ENCODE data around the gene CCNY. TPM values are rescaled to one million over a fixed set of nuclear protein-coding genes. Genes with fewer than 3 reads are reported as not detected.
"Not testable (repeated sequence)": the region's sequence is repeated elsewhere in the genome, so short reads cannot be mapped to it uniquely, and the experiment has no call there.

Gene CCNY
- polyA plus RNA-seq, 3 donors = 93.1 to 115 (median 113) TPM

- no peak for DNase-seq (ENCODE audit: extremely low read depth in 1 of 11, low read depth in 9 of 11, low spot score in 4 of 11)
Observed at GRCh38 chr10:35413985-35414861, 77.9 kb downstream of the CCNY start.

- no peak for DNase-seq (ENCODE audit: extremely low read depth in 1 of 11, low read depth in 9 of 11, low spot score in 4 of 11)
Observed at GRCh38 chr10:35415505-35415904, 79.2 kb downstream of the CCNY start.

DNA sequence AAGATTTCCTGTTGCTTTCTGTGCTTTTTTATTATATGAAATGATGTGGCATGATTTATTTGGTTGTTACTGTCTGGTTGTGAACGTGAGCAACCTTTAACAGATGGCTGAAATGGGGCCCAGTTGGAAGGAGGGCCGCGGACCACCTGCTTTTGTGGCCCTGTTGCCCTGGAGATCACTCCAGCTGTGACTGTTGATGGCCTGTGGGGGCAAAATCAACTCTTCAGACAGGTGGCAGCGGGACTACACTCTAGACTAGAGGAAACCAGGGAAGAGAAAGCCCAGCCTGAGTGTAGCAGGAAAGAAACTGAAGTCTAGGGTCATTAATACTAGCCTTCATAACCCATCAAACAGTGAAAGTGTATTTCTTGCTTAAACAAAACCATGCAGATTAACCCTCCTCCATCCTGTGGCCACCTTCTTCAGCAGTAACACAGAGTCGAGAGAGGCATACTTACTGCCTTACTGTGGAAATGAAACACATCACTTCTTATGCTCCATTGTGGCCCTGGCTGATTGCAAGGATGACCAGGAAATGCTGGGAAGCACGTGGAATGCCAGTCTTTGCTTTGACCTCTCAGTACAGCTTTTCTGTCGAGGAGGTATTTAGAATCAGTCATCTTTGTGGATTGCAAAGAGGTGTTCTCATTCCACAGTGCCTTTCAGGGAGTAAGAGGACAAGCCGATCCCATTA lies 80.5 kb downstream of the CCNY start:
- DNase-seq (ENCODE audit: extremely low read depth in 1 of 11, low read depth in 9 of 11, low spot score in 4 of 11) = no peak

DNA sequence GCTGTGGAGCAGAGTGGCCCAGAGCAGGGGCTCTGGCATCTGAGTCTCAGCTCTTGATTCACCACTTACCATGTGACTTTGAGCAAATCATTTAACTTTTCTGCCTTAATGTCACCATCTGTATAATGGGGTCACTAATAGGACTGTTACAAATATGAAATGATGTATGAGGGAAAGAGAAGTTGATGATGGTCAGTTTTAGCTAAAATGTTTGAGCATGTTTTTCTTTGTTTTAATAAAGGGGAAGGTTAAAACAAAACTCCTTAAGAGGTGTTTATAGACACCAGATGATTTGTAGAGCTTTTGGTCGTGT lies 81.0 kb downstream of the CCNY start:
- DNase-seq (ENCODE audit: extremely low read depth in 1 of 11, low read depth in 9 of 11, low spot score in 4 of 11) = no peak

GRCh38 chr10:35417795-35418194 lies 81.5 kb downstream of the CCNY start:
- DNase-seq (ENCODE audit: extremely low read depth in 1 of 11, low read depth in 9 of 11, low spot score in 4 of 11) = no peak

GRCh38 chr10:35418580-35418979 lies 82.3 kb downstream of the CCNY start:
- DNase-seq (ENCODE audit: extremely low read depth in 1 of 11, low read depth in 9 of 11, low spot score in 4 of 11) = not testable (repeated sequence)

DNA sequence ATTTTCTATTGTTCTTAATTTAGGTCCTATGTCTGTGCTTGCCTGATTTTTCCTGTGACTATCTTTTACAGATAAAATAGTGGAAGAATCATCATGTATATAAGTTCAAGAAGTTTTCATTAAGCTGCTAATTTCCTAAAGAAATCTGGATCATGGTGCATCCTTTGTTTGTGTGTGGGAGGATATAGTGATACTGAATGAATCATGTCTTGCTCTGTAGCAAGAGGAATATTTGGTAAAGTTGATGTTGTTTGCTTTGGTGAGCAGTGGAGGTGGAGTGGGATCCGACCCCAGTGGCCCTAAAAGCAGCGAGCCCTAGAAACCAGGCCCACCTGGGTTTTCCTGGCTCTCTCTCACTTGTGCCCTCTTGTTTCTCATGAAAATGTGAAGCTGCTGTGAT lies 83.7 kb downstream of the CCNY start:
- no peak for DNase-seq (ENCODE audit: extremely low read depth in 1 of 11, low read depth in 9 of 11, low spot score in 4 of 11)

- no peak for DNase-seq (ENCODE audit: extremely low read depth in 1 of 11, low read depth in 9 of 11, low spot score in 4 of 11)
Observed at GRCh38 chr10:35420827-35421552, 84.7 kb downstream of the CCNY start.

- DNase-seq (ENCODE audit: extremely low read depth in 1 of 11, low read depth in 9 of 11, low spot score in 4 of 11) = no peak
Observed at GRCh38 chr10:35421553-35422178, 85.4 kb downstream of the CCNY start.

GRCh38 chr10:35422228-35422627 lies 85.9 kb downstream of the CCNY start:
- peak in 3 of 11 donors; percentile 18 to 32 (median 21) for DNase-seq (ENCODE audit: extremely low read depth in 1 of 11, low read depth in 9 of 11, low spot score in 4 of 11)

DNA sequence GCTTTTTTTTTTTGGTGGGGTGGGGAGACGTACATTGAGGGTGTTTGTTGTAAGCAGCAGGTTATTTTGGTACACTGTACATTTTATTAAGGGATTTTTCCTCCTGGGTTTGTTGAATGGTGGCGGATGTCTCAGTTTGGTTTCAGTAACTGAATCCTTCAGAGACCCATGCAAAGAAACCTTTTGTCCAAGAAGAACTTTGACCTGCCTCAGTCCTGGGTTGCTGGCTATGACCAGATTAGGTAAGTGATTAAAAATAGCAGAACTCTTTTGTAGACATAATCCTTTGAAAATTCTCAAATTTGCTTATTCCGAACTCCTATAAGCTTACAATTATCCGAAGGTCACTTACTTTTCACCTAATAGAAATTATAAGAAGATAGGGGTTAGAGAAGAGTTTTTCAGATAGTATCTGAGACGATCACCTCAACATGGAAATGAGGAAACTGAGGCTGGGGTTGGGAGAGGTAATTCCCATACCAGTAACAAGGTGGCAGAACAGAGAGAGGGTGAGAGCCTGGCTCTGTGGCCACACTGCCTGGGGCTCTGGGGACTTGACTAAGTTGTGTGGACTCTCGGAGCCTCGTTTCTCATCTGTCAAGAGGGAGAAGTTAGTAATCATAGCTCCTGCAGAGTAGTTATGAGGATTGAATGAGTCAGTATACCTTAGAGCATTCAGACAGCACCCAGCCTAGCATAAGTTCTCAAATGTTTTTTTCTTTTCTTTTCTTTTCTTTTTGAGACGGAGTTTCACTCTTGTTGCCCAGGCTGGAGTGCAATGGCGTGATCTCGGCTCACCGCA lies 87.4 kb downstream of the CCNY start:
- DNase-seq (ENCODE audit: extremely low read depth in 1 of 11, low read depth in 9 of 11, low spot score in 4 of 11) = no peak

DNA sequence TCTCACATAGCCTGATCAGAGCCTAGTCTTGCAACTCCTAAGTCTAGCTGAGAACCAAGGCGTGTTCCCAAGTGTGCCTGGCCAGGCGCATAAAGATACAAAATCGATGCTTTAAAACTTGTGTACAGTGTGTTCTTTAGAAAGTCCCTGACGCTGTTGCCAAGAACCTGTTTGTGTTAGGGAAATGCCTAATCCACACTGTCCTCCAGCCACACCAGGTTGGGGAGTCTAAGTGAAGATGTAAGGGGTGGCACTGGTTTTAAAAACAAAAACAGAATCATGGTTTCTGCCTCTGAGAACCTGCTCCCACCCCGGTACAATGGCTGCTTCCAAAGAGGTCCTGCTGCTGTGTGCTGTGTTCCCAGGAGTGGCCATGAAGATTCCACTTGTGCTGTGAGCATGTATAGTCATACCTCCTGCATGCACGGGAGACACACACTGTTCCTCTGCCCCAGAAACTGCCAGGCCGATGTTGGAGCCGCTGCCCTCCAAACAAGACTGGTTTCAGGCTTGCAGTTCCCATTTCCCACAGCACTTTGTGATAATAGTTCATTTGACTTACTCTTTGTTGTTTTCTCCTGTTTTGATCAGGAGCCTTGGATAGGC lies 88.5 kb downstream of the CCNY start:
- no peak for DNase-seq (ENCODE audit: extremely low read depth in 1 of 11, low read depth in 9 of 11, low spot score in 4 of 11)

DNA sequence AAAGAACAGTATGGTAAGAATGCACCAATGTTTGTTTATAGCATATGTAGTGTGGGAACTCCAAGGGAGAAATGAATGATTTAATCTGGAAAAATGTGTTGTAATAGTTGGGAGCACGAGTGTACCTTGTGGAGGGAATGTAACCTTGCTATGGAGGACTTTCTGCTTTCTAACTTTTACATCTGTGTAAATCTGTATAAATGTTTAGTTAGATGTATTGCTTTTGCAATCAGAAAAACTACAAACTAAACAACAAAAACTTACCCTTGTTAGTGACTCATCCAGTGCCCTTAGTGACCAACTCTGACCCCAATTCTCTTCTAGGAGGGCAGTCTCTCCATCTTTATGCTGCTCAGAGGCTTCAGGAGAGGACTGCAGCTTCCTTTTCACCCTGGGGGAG lies 89.3 kb downstream of the CCNY start:
- DNase-seq (ENCODE audit: extremely low read depth in 1 of 11, low read depth in 9 of 11, low spot score in 4 of 11) = no peak

DNA sequence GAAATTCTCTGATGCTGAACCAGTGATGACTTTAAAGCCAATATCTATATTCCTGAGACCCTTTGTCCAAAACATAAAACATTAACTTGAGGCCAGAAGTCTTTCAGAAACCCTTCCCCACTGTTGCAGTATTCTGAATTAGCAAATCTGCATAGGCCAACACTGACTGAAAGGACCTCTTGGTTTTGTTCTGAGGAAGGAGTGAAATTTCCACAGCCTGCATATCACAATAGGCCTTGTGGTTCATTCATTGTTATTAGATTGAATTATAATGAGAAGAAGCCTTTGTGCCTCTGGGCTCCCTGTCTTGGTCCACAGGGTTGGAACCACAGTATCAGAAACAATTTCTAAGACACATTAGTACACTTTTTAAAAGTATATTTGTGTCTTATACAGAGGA lies 90.3 kb downstream of the CCNY start:
- DNase-seq (ENCODE audit: extremely low read depth in 1 of 11, low read depth in 9 of 11, low spot score in 4 of 11) = no peak

DNA sequence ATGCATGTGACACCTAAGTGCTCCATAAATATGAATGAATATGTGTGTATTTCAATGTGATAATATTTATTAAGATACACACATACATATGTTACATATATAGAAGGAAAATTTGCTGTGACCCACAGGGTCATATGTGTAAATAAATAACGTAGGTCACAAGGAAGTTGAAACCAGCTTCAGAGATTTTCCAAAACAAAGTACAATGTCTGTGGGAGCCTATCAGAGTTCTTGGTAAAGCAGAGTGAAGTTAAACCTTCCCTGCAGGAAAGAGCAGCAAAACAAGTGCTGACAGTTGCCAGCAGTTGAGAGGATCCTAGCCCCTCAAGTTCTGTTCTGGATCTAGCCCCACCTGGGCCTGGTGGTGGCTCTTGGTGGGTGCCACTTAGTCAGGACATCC lies 91.2 kb downstream of the CCNY start:
- DNase-seq (ENCODE audit: extremely low read depth in 1 of 11, low read depth in 9 of 11, low spot score in 4 of 11) = no peak

DNA sequence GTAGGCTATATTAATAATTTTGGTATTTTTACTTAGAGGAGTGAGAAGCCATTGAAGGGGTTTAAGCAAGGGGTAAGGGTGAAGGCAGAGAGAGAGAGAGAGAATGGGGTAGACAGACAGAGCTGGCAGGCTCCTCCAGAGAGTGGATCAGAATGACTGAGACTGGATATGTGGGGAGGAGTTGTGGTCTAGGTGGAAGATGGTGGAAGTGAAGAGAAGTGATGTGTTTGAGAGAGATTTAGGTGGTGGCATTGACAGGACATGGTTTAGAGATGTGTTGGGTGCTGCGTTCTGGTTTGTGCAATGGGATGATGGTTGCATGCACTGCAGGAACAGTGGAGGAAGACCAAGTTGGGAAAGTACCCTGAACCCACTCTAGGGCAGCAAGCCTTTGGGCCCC lies 92.2 kb downstream of the CCNY start:
- no peak for DNase-seq (ENCODE audit: extremely low read depth in 1 of 11, low read depth in 9 of 11, low spot score in 4 of 11)

- DNase-seq (ENCODE audit: extremely low read depth in 1 of 11, low read depth in 9 of 11, low spot score in 4 of 11) = no peak
Observed at GRCh38 chr10:35432781-35433338, 96.6 kb downstream of the CCNY start.

DNA sequence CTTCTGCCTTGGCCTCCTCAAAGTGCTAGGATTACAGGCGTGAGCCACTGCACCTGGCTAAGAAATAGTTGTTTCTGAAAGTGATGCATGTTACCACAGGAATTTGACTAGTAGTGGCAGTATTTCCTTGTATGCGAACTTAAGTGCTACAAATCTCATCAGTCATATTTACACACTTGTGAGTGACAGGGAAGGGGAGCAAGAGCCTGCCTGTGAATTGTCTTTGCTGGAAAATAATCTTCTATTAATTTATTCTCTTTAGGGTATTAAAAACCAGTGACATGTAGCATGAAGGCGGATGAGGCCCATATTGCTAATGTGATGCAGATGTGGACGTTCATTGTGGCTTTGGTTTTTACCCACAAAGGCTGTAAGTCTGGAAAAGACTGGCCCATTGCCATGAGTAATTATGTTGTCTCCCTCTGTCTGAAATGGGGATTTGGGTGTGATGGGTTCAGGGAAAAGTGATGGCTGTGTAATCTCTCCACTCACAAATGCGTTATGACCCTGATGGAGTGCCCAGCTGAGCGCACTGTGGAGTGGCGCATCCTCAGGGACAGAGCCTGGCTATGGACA lies 97.6 kb downstream of the CCNY start:
- DNase-seq (ENCODE audit: extremely low read depth in 1 of 11, low read depth in 9 of 11, low spot score in 4 of 11) = peak in 3 of 11 donors; percentile 27 to 43 (median 29)
